Inflammatory macrophage treated with lipopolysaccharide for 1 hour (primary cell): Measurements from ENCODE around the gene SOWAHC.
"Not testable (repeated sequence)": the region's sequence is repeated elsewhere in the genome, so short reads cannot be mapped to it uniquely, and the experiment has no call there.

Experiments used
- DNase-seq, 2 donors: peaks; one replicate each; pipeline ENCODE4 v3.0.0-alpha.2; 2020 to 2022

The SOWAHC gene

GRCh38 chr2:109613922-109614714 lies at the start of gene SOWAHC, which contains the start of gene SEPTIN10:
TSS of gene SOWAHC (plus strand) at chr2:109614364. CDS start at chr2:109614490, 126 bp downstream.
TSS of gene SEPTIN10 (minus strand) at chr2:109613966. CDS start at chr2:109613827, 139 bp downstream.
- peak; percentile 96 to 99 for DNase-seq

GRCh38 chr2:109575373-109575772 lies 38.8 kb upstream of the SOWAHC start:
- DNase-seq: no peak

- DNase-seq: not testable (repeated sequence)
These were observed 36.5 kb upstream of the SOWAHC start for GRCh38 chr2:109577630-109578029.

GRCh38 chr2:109582928-109583895 lies 31.0 kb upstream of the SOWAHC start:
- DNase-seq: no peak

- no peak for DNase-seq
These were observed 27.5 kb upstream of the SOWAHC start for GRCh38 chr2:109586687-109587086.

GRCh38 chr2:109591206-109591605 lies 23.0 kb upstream of the SOWAHC start:
- DNase-seq: peak in 1 of 2 donors; percentile 9

GRCh38 chr2:109592905-109593304 lies 21.3 kb upstream of the SOWAHC start:
- no peak for DNase-seq

GRCh38 chr2:109594246-109594885 lies 19.8 kb upstream of the SOWAHC start:
- no peak for DNase-seq

GRCh38 chr2:109595644-109596043 lies 18.5 kb upstream of the SOWAHC start:
- DNase-seq: no peak

- no peak for DNase-seq
These were observed 16.9 kb upstream of the SOWAHC start for GRCh38 chr2:109597283-109597682.

- DNase-seq: no peak
These were observed 12.4 kb upstream of the SOWAHC start for GRCh38 chr2:109601783-109602182.

- DNase-seq: no peak
These were observed 11.5 kb upstream of the SOWAHC start for GRCh38 chr2:109602617-109603188.

- DNase-seq: no peak
These were observed 9.6 kb upstream of the SOWAHC start for GRCh38 chr2:109604597-109604996.

GRCh38 chr2:109607766-109608165 lies 6.4 kb upstream of the SOWAHC start:
- DNase-seq: no peak

- no peak for DNase-seq
These were observed 4.7 kb upstream of the SOWAHC start for GRCh38 chr2:109609352-109610024.

- no peak for DNase-seq
These were observed 2.6 kb upstream of the SOWAHC start for GRCh38 chr2:109611467-109612095.

GRCh38 chr2:109613081-109613921 lies 863 bp upstream of the SOWAHC start:
- peak; percentile 39 to 47 for DNase-seq

GRCh38 chr2:109614715-109615636 lies 812 bp downstream of the SOWAHC start:
- DNase-seq: no peak

GRCh38 chr2:109615637-109616144 lies 1.5 kb downstream of the SOWAHC start:
- DNase-seq: no peak
